ENCODE results near the gene WDR75. TPM values are rescaled to one million over a fixed set of nuclear protein-coding genes. Genes with fewer than 3 reads are reported as not detected.
"Not testable (repeated sequence)": the region's sequence is repeated elsewhere in the genome, so short reads cannot be mapped to it uniquely, and the experiment has no call there.

Gene WDR75
- polyA plus RNA-seq, 2 donors: 15.3 to 16.5 TPM

GRCh38 chr2:189466046-189466445 is 24.8 kb downstream of the WDR75 start:
- Histone ChIP-seq H3K27ac (ENCODE audit: low read depth in 2 of 2, low read length in 1 of 2) (no peak overlapping the region), H3K9me3 (ENCODE audit: control insufficient read depth in 2 of 2, insufficient read depth in 1 of 2, low read depth in 1 of 2, low read length in 1 of 2) (no peaks in the 10 kb centered on the region), H3K27me3 (ENCODE audit: control insufficient read depth in 1 of 2, insufficient read depth in 2 of 2, low read length in 2 of 2) (no peaks in the 10 kb centered on the region), H3K36me3 (ENCODE audit: control insufficient read depth in 2 of 2, insufficient read depth in 2 of 2, low read length in 1 of 2) (peaks cover 4 to 11% of the 10 kb centered on the region in 2 donors), H3K4me1 (ENCODE audit: control insufficient read depth in 2 of 2, insufficient read depth in 2 of 2, low read length in 1 of 2) (no peaks in the 10 kb centered on the region), H3K4me3 (ENCODE audit: low read depth in 1 of 2, low read length in 2 of 2) (no peak overlapping the region)
- 93 to 94% methylated on average over 4 of the region's 4 CpGs for WGBS, 2 donors

- Histone ChIP-seq H3K27ac (ENCODE audit: low read depth in 2 of 2, low read length in 1 of 2) (no peak overlapping the region), H3K36me3 (ENCODE audit: control insufficient read depth in 2 of 2, insufficient read depth in 2 of 2, low read length in 1 of 2) (peaks cover 4 to 11% of the 10 kb centered on the region in 2 donors), H3K4me3 (ENCODE audit: low read depth in 1 of 2, low read length in 2 of 2) (no peak overlapping the region)
Observed at GRCh38 chr2:189466656-189467055, 25.4 kb downstream of the WDR75 start.

GRCh38 chr2:189467160-189467559 is 25.9 kb downstream of the WDR75 start:
- Histone ChIP-seq H3K9me3 (ENCODE audit: control insufficient read depth in 2 of 2, insufficient read depth in 1 of 2, low read depth in 1 of 2, low read length in 1 of 2) (no peaks in the 10 kb centered on the region), H3K4me3 (ENCODE audit: low read depth in 1 of 2, low read length in 2 of 2) (no peak overlapping the region), H3K36me3 (ENCODE audit: control insufficient read depth in 2 of 2, insufficient read depth in 2 of 2, low read length in 1 of 2) (peaks cover 4 to 13% of the 10 kb centered on the region in 2 donors), H3K27me3 (ENCODE audit: control insufficient read depth in 1 of 2, insufficient read depth in 2 of 2, low read length in 2 of 2) (no peaks in the 10 kb centered on the region), H3K27ac (ENCODE audit: low read depth in 2 of 2, low read length in 1 of 2) (no peak overlapping the region), H3K4me1 (ENCODE audit: control insufficient read depth in 2 of 2, insufficient read depth in 2 of 2, low read length in 1 of 2) (no peaks in the 10 kb centered on the region)
- WGBS, 2 donors: 89 to 97% methylated on average over 1 of the region's 1 CpG

More at GRCh38 chr2:189466656-189467055, 25.4 kb downstream of the WDR75 start:
- no peaks in the 10 kb centered on the region for H3K27me3 ChIP-seq (ENCODE audit: control insufficient read depth in 1 of 2, insufficient read depth in 2 of 2, low read length in 2 of 2)
- no peaks in the 10 kb centered on the region for H3K4me1 ChIP-seq (ENCODE audit: control insufficient read depth in 2 of 2, insufficient read depth in 2 of 2, low read length in 1 of 2)
- no peaks in the 10 kb centered on the region for H3K9me3 ChIP-seq (ENCODE audit: control insufficient read depth in 2 of 2, insufficient read depth in 1 of 2, low read depth in 1 of 2, low read length in 1 of 2)

GRCh38 chr2:189467593-189467992 is 26.3 kb downstream of the WDR75 start:
- WGBS, 2 donors: 86 to 88% methylated on average over 4 of the region's 4 CpGs
- Histone ChIP-seq H3K27ac (ENCODE audit: low read depth in 2 of 2, low read length in 1 of 2) (no peak overlapping the region), H3K36me3 (ENCODE audit: control insufficient read depth in 2 of 2, insufficient read depth in 2 of 2, low read length in 1 of 2) (peaks cover 4 to 12% of the 10 kb centered on the region in 2 donors), H3K9me3 (ENCODE audit: control insufficient read depth in 2 of 2, insufficient read depth in 1 of 2, low read depth in 1 of 2, low read length in 1 of 2) (no peaks in the 10 kb centered on the region), H3K27me3 (ENCODE audit: control insufficient read depth in 1 of 2, insufficient read depth in 2 of 2, low read length in 2 of 2) (no peaks in the 10 kb centered on the region), H3K4me1 (ENCODE audit: control insufficient read depth in 2 of 2, insufficient read depth in 2 of 2, low read length in 1 of 2) (no peaks in the 10 kb centered on the region), H3K4me3 (ENCODE audit: low read depth in 1 of 2, low read length in 2 of 2) (no peak overlapping the region)

- Histone ChIP-seq H3K4me3 (ENCODE audit: low read depth in 1 of 2, low read length in 2 of 2) (no peak overlapping the region), H3K4me1 (ENCODE audit: control insufficient read depth in 2 of 2, insufficient read depth in 2 of 2, low read length in 1 of 2) (no peaks in the 10 kb centered on the region), H3K27me3 (ENCODE audit: control insufficient read depth in 1 of 2, insufficient read depth in 2 of 2, low read length in 2 of 2) (no peaks in the 10 kb centered on the region), H3K27ac (ENCODE audit: low read depth in 2 of 2, low read length in 1 of 2) (no peak overlapping the region), H3K9me3 (ENCODE audit: control insufficient read depth in 2 of 2, insufficient read depth in 1 of 2, low read depth in 1 of 2, low read length in 1 of 2) (no peaks in the 10 kb centered on the region), H3K36me3 (ENCODE audit: control insufficient read depth in 2 of 2, insufficient read depth in 2 of 2, low read length in 1 of 2) (peaks cover 4 to 12% of the 10 kb centered on the region in 2 donors)
- 82 to 90% methylated on average over 4 of the region's 4 CpGs for WGBS, 2 donors
Observed at GRCh38 chr2:189474526-189474925, 33.3 kb downstream of the WDR75 start.

- Histone ChIP-seq H3K9me3 (ENCODE audit: control insufficient read depth in 2 of 2, insufficient read depth in 1 of 2, low read depth in 1 of 2, low read length in 1 of 2) (no peaks in the 10 kb centered on the region), H3K4me3 (ENCODE audit: low read depth in 1 of 2, low read length in 2 of 2) (no peak overlapping the region), H3K4me1 (ENCODE audit: control insufficient read depth in 2 of 2, insufficient read depth in 2 of 2, low read length in 1 of 2) (no peaks in the 10 kb centered on the region), H3K27me3 (ENCODE audit: control insufficient read depth in 1 of 2, insufficient read depth in 2 of 2, low read length in 2 of 2) (no peaks in the 10 kb centered on the region), H3K27ac (ENCODE audit: low read depth in 2 of 2, low read length in 1 of 2) (no peak overlapping the region), H3K36me3 (ENCODE audit: control insufficient read depth in 2 of 2, insufficient read depth in 2 of 2, low read length in 1 of 2) (peaks cover 2 to 9% of the 10 kb centered on the region in 2 donors)
- 99 to 100% methylated on average over 1 of the region's 1 CpG for WGBS, 2 donors
Observed at GRCh38 chr2:189477756-189478155, 36.5 kb downstream of the WDR75 start.

- not testable (repeated sequence) for H3K4me1 ChIP-seq (ENCODE audit: control insufficient read depth in 2 of 2, insufficient read depth in 2 of 2, low read length in 1 of 2); H3K4me3 ChIP-seq (ENCODE audit: low read depth in 1 of 2, low read length in 2 of 2); H3K9me3 ChIP-seq (ENCODE audit: control insufficient read depth in 2 of 2, insufficient read depth in 1 of 2, low read depth in 1 of 2, low read length in 1 of 2); H3K36me3 ChIP-seq (ENCODE audit: control insufficient read depth in 2 of 2, insufficient read depth in 2 of 2, low read length in 1 of 2); H3K27ac ChIP-seq (ENCODE audit: low read depth in 2 of 2, low read length in 1 of 2); H3K27me3 ChIP-seq (ENCODE audit: control insufficient read depth in 1 of 2, insufficient read depth in 2 of 2, low read length in 2 of 2)
- 98% methylated on average over 5 of the region's 5 CpGs for WGBS, 2 donors
Observed at GRCh38 chr2:189478289-189478688, 37.0 kb downstream of the WDR75 start.

- Histone ChIP-seq H3K9me3 (ENCODE audit: control insufficient read depth in 2 of 2, insufficient read depth in 1 of 2, low read depth in 1 of 2, low read length in 1 of 2) (no peaks in the 10 kb centered on the region), H3K4me1 (ENCODE audit: control insufficient read depth in 2 of 2, insufficient read depth in 2 of 2, low read length in 1 of 2) (no peaks in the 10 kb centered on the region), H3K27ac (ENCODE audit: low read depth in 2 of 2, low read length in 1 of 2) (no peak overlapping the region), H3K36me3 (ENCODE audit: control insufficient read depth in 2 of 2, insufficient read depth in 2 of 2, low read length in 1 of 2) (no peaks in the 10 kb centered on the region), H3K27me3 (ENCODE audit: control insufficient read depth in 1 of 2, insufficient read depth in 2 of 2, low read length in 2 of 2) (no peaks in the 10 kb centered on the region), H3K4me3 (ENCODE audit: low read depth in 1 of 2, low read length in 2 of 2) (no peak overlapping the region)
- 55 to 72% methylated on average over 1 of the region's 1 CpG for WGBS, 2 donors
Observed at GRCh38 chr2:189481071-189481470, 39.8 kb downstream of the WDR75 start.

GRCh38 chr2:189483571-189483970 is 42.3 kb downstream of the WDR75 start:
- 67 to 75% methylated on average over 4 of the region's 4 CpGs for WGBS, 2 donors

GRCh38 chr2:189483980-189484740 is 42.9 kb downstream of the WDR75 start:
- Histone ChIP-seq H3K4me3 (ENCODE audit: low read depth in 1 of 2, low read length in 2 of 2) (no peak overlapping the region), H3K4me1 (ENCODE audit: control insufficient read depth in 2 of 2, insufficient read depth in 2 of 2, low read length in 1 of 2) (no peaks in the 10 kb centered on the region), H3K27ac (ENCODE audit: low read depth in 2 of 2, low read length in 1 of 2) (no peak overlapping the region), H3K36me3 (ENCODE audit: control insufficient read depth in 2 of 2, insufficient read depth in 2 of 2, low read length in 1 of 2) (no peaks in the 10 kb centered on the region), H3K27me3 (ENCODE audit: control insufficient read depth in 1 of 2, insufficient read depth in 2 of 2, low read length in 2 of 2) (no peaks in the 10 kb centered on the region), H3K9me3 (ENCODE audit: control insufficient read depth in 2 of 2, insufficient read depth in 1 of 2, low read depth in 1 of 2, low read length in 1 of 2) (no peaks in the 10 kb centered on the region)
- 89 to 92% methylated on average over 10 of the region's 10 CpGs for WGBS, 2 donors

More at GRCh38 chr2:189483571-189483970, 42.3 kb downstream of the WDR75 start:
- H3K27me3 ChIP-seq (ENCODE audit: control insufficient read depth in 1 of 2, insufficient read depth in 2 of 2, low read length in 2 of 2): no peaks in the 10 kb centered on the region
- H3K9me3 ChIP-seq (ENCODE audit: control insufficient read depth in 2 of 2, insufficient read depth in 1 of 2, low read depth in 1 of 2, low read length in 1 of 2): no peaks in the 10 kb centered on the region
- no peak overlapping the region for H3K27ac ChIP-seq (ENCODE audit: low read depth in 2 of 2, low read length in 1 of 2)
- no peaks in the 10 kb centered on the region for H3K36me3 ChIP-seq (ENCODE audit: control insufficient read depth in 2 of 2, insufficient read depth in 2 of 2, low read length in 1 of 2)
- no peaks in the 10 kb centered on the region for H3K4me1 ChIP-seq (ENCODE audit: control insufficient read depth in 2 of 2, insufficient read depth in 2 of 2, low read length in 1 of 2)
- no peak overlapping the region for H3K4me3 ChIP-seq (ENCODE audit: low read depth in 1 of 2, low read length in 2 of 2)

Measured in esophagus (tissue), 2 donors.